GM18498 (cell line): ENCODE results near the gene ACKR2.
"Not testable (repeated sequence)": the region's sequence is repeated elsewhere in the genome, so short reads cannot be mapped to it uniquely, and the experiment has no call there.

Source experiments
- ATAC-seq: cut with Tn5 transposase; IDR thresholded peaks from one replicate; pipeline ENCODE4 v1.9.1; 2021; ENCODE audit warnings: mild to moderate bottlenecking, moderate library complexity; ENCODE audit not compliant: unreplicated experiment

Gene ACKR2

GRCh38 chr3:42801048-42801620 is 8.1 kb upstream of the ACKR2 start:
- no peak for ATAC-seq

GRCh38 chr3:42801784-42802183 is 7.5 kb upstream of the ACKR2 start:
- ATAC-seq: no peak

- no peak for ATAC-seq
Observed at GRCh38 chr3:42802876-42803413, 6.3 kb upstream of the ACKR2 start.

- peak; percentile 22 for ATAC-seq
Observed at GRCh38 chr3:42803414-42804105, 5.7 kb upstream of the ACKR2 start.

DNA sequence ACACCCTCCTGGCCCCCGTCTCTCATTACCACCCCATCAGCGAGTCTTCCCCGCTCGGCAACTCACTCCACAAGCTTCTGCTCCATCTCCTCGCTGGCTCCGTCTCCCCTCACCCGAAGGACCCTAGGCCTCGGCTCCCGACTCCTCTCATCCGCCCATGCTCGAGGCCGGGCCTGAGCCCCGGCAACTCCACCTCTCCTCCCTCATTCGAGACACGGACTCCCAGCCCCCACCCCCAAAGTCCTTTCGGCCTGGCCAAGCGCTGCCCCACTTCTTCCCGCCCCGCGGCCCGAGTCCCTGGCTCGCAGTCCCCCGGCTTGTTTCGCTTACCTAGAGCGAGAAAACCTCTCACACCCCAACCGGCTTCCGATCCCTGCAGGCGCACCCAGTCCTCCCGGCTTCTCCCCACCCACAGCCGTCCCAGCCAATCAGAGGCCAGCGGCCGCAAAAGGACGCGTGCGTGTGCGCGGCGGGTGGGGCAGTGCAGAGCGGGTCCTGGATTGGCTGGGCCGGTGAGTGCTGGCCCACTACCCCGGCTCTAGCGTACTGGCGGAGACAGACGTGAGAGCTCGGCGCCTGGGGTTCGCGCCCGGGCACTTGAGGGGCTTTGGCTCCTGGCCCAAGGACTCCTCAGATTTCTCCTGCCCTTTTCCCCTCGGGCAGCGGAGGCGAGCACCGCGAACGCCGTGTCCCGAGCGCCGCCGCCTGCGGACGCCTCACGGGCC is 5.0 kb upstream of the ACKR2 start, which contains the start of gene HIGD1A:
HIGD1A (minus strand) TSS at position 385 of the 725 bp plus-strand sequence. CDS start 10,237 bp downstream, outside the sequence.
- ATAC-seq: peak; percentile 99

- peak; percentile 30 for ATAC-seq
Observed at GRCh38 chr3:42804831-42805132, 4.5 kb upstream of the ACKR2 start.

GRCh38 chr3:42805141-42805821 is 4.0 kb upstream of the ACKR2 start:
- ATAC-seq: no peak

DNA sequence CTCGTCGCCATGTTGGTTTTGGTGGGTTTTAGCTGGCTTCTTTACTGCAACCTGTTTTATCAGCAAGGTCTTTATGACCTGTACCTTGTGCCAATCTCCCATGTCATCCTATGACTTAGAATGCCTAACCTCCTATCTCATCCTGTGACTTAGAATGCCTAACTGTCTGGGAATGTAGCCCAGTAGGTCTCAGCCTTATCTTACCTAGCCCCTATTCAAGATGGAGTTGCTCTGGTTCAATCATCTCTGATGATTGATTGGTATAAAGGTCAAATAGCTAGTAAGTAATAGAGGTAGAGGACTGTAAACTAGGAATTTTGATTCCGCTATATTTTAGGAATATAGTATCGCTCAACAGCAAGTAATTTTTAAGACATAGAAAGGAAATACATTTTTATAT is 1.3 kb upstream of the ACKR2 start:
- no peak for ATAC-seq

- ATAC-seq: not testable (repeated sequence)
Observed at GRCh38 chr3:42810706-42811105, 1.5 kb downstream of the ACKR2 start.

DNA sequence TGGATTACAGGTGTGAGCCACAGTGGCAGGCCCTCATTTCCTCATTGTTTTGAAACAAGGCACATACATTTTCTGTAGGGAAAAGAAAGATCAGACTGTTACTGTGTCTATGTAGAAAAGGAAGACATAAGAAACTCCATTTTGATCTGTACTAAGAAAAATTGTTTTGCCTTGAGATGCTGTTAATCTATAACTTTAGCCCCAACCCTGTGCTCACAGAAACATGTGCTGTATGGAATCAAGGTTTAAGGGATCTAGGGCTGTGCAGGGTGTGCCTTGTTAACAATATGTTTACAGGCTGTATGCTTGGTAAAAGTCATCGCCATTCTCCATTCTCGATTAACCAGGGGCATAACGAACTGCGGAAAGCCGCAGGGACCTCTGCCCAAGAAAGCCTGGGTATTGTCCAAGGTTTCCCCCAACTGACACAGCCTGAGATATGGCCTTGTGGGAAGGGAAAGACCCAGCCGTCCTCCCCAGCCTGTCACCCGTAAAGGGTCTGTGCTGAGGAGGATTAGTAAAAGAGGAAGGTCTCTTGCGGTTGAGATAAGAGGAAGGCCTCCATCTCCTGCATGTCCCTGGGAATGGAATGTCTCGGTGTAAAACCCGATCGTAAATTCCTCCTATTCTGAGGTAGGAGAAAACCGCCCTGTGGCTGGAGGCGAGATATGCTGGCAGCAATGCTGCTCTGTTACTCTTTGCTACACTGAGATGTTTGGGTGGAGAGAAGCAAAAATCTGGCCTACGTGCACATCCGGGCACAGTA is 2.1 kb downstream of the ACKR2 start:
- ATAC-seq: not testable (repeated sequence)

DNA sequence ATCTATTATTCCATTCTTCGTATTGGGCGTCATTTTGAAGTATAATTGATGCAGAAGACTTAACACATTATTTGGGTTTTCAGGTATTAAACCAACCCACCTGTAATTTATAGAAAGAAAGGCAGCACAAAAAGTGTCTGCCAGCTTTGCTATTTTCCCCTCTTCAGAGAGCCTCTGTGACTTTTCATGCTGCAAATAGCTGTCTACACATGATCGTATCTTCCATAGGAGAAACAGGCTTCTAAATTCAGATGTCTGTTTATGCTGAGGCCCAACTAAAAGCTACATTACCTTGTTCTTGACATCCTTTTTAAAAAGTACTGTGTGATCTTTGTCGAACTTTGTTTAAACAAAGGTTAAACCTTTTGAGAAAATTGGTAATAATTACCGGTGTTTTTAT is 5.0 kb downstream of the ACKR2 start:
- ATAC-seq: no peak

GRCh38 chr3:42814914-42815507 is 5.8 kb downstream of the ACKR2 start:
- no peak for ATAC-seq

DNA sequence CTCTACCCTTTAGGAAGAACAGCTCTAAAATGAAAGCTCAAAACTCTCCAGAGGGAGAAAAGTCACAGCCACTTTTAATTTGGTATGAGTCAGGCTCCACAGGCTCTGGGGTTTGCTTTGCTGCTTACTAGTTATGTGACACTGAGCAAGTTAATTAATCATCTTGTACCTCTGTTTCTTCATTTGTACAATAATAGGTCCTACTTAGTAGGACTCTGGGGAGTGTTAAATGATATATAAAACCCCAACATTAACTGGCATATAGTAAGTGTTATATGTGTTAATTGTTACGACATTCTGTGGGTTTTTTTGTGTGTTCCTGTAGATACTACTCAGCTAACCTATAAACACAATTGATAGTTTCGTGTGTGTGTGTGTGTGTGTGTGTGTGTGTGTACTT is 6.6 kb downstream of the ACKR2 start:
- no peak for ATAC-seq

DNA sequence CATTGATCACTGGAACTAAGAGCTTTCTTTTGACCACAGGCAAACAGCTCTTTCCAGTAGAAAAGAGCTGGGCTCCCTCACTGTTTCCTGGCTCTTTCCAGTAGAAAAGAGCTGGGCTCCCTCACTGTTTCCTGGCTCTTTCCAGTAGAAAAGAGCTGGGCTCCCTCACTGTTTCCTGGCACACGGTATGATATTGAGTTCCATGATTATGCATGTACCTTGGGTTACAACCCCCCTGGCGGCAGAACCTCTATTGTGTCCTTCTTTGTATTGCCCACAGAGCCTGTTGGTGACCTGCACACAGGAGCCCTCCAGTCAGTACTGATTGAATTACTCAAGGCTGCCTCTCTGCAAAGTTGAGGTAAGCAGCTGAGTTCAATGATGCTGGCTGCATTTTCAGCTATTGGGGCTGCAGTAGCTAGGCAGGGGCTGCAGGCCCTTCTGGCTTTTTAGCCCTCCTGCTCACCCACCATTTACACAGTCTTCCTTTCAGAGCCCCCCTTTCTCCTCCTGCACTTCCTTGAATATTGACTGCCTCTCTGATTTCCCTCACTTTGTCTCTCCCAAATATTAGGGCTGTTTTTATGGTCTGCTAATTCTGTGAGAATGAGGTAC is 10.2 kb downstream of the ACKR2 start:
- ATAC-seq: no peak

DNA sequence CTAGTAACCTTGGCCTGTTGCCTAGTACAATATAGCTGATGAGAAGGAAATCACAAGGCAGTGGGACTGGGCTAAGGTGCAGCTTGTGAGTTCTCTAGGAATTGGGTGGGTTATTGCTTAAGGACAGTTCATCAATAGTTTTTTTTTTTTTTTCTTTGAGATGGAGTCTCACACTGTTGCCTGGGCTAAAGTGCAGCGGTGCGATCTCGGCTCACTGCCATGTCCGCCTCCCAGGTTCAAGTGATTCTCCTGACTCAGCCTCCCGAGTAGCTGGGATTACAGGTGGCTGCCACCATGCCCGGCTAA is 11.5 kb downstream of the ACKR2 start:
- no peak for ATAC-seq

- ATAC-seq: no peak
Observed at GRCh38 chr3:42822828-42823227, 13.6 kb downstream of the ACKR2 start.

DNA sequence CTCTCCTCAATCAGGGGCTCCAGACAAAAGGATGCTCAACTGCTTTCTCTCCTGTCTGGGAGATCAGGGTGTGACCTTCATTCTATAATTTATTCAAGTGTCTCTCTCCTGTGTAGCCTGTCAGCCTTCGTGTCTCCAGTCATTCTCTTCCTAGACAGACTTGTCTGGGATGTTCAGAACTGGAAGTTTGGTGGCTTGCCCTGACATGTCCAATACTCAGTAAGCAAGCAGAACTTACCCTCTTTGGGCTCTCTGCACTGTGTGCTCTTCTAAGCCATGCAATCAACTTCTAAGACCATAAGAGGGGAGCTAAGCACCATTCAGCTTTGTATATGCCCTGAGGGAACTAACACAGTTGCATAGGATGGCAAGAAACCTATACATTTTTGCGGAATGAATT is 14.1 kb downstream of the ACKR2 start:
- no peak for ATAC-seq

GRCh38 chr3:42826141-42826540 is 16.9 kb downstream of the ACKR2 start:
- no peak for ATAC-seq

DNA sequence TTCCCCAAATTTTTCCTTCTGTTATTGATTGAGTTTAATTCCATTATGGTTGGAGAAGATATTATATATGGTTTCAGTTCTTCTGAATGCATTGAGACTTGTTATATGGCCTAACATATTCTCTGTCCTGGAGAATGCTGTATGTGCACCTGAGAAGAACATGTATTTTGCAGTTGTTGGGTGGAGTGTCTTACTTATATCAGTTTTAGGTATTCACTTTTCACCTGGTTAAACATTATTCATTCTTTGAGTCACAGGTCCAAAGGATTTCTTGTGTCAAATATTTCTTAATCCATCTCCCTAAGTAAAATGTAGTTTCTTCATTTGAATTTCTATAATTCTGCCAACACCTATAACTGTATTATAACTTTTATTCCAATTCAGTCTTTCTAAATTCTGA is 17.8 kb downstream of the ACKR2 start:
- ATAC-seq: no peak

- no peak for ATAC-seq
Observed at GRCh38 chr3:42827654-42828053, 18.4 kb downstream of the ACKR2 start.
